Measurements from ENCODE around the gene MBD5. TPM values are rescaled to one million over a fixed set of nuclear protein-coding genes. Genes with fewer than 3 reads are reported as not detected.

Gene MBD5
- total RNA-seq, 2 experiments from 2014 or later: 13.8 to 46.3 TPM

DNA sequence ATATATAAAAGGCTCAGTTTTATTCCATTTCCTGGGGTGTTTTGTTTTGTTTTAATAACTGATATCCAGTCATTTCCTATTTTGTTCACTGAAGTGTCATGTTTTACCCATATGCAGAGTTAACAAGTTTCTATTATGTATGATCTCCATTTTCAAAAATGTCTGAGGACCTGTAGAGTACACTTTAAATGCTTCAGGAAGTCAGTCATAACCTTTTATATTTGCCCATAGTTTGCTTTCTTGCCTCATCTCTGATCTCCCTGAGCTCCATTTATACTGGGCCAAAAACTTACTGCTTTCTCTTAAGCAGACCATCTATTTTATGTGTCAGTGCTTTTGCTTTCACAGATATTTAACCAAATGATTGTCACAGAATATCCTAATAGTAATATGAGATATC, 278.7 kb downstream of the MBD5 start:
- no TSS peak for BruUV-seq (replicated peaks)
- no peak for DNase-seq (ENCODE audit: low spot score)
- no peak overlapping the region for H3K4me2 ChIP-seq (ENCODE audit: low read length)
- H3K4me1 ChIP-seq (ENCODE audit: insufficient read depth, low read length, poor library complexity, severe bottlenecking): no peaks in the 10 kb centered on the region
- ChIA-PET POLR2A (interaction anchor here (1.6 kb wide), 1 partner anchor 10 kb away, joined by 7 read pairs; no protein-coding TSS in a partner anchor), CTCF (ENCODE audit: unreplicated experiment) (no interaction called here)
- H3K4me3 ChIP-seq (ENCODE audit: low read depth, low read length, poor library complexity, severe bottlenecking): no peak overlapping the region
- intact Hi-C loops (cut with micrococcal nuclease; ENCODE audit: unreplicated experiment): no loop called here
- no peaks in the 10 kb centered on the region for H3K9me3 ChIP-seq (ENCODE audit: low read length)
- no peaks in the 10 kb centered on the region for H3K36me3 ChIP-seq (ENCODE audit: insufficient read depth, low read length)
- no peaks in the 10 kb centered on the region for H3K79me2 ChIP-seq (ENCODE audit: insufficient read depth, low read depth, low read length)
- H2AFZ ChIP-seq (ENCODE audit: low read length): no peak overlapping the region
- no peaks in the 10 kb centered on the region for H3K9me2 ChIP-seq (ENCODE audit: insufficient read depth, low read length)
- H3K27ac ChIP-seq (ENCODE audit: low read depth, low read length, poor library complexity, severe bottlenecking): no peak overlapping the region
- TF ChIP-seq, protein P1, sequence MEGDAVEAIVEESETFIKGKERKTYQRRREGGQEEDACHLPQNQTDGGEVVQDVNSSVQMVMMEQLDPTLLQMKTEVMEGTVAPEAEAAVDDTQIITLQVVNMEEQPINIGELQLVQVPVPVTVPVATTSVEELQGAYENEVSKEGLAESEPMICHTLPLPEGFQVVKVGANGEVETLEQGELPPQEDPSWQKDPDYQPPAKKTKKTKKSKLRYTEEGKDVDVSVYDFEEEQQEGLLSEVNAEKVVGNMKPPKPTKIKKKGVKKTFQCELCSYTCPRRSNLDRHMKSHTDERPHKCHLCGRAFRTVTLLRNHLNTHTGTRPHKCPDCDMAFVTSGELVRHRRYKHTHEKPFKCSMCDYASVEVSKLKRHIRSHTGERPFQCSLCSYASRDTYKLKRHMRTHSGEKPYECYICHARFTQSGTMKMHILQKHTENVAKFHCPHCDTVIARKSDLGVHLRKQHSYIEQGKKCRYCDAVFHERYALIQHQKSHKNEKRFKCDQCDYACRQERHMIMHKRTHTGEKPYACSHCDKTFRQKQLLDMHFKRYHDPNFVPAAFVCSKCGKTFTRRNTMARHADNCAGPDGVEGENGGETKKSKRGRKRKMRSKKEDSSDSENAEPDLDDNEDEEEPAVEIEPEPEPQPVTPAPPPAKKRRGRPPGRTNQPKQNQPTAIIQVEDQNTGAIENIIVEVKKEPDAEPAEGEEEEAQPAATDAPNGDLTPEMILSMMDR (conservative IDR thresholded peaks at IDR 0.05; ENCODE audit: low read length): no peak
- no peak for TF ChIP-seq EZH2phosphoT487 (IDR thresholded peaks at IDR 0.05; ENCODE audit: borderline replicate concordance, low read depth, low read length)
- no peaks in the 10 kb centered on the region for H4K20me1 ChIP-seq (ENCODE audit: insufficient read depth, low read length)

DNA sequence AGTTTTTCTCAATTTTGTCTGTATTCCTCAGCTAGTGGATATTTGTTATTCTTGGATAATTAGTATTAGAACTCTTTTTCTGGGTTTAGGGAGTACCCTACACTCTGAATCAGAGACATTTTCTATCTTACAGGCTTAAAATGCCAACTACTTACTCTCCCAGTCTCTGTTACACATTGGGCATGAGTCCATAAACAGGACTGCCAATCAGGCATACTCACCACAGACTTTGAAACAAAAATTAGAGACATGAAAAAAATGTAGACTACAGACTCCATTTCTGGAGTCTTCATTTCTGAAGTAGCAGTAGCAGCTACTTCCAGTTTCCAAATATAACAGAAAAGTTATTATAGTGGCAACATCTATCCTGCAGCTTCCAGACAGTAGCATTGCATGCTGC, 279.7 kb downstream of the MBD5 start:
- CTCF ChIA-PET (ENCODE audit: unreplicated experiment): no interaction called here
- POLR2A ChIA-PET: interaction anchor here (0.8 kb wide), 1 partner anchor 9 kb away, joined by 4 read pairs; no protein-coding TSS in a partner anchor

DNA sequence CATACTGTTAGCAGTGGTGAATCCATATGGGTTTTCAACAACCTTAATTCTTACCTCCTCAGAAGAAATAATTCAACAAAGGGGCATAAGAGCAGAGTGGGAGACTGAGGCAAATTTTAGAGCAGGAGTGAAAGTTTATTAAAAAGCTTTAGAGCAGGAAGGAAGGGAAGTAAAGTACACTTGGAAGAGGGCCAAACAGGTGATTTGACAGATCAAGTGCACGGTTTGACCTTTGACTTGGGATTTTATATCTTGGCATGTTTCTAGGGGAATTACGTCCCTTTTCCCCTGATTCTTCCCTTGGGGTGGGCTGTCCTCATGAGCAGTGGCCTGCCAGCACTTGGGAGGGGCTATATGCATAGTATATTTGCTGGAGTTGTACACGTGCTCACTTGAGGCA, 280.5 kb downstream of the MBD5 start:
- intact Hi-C loops (cut with micrococcal nuclease; ENCODE audit: unreplicated experiment): no loop called here
- no peaks in the 10 kb centered on the region for H3K9me2 ChIP-seq (ENCODE audit: insufficient read depth, low read length)
- no peaks in the 10 kb centered on the region for H3K79me2 ChIP-seq (ENCODE audit: insufficient read depth, low read depth, low read length)
- no peaks in the 10 kb centered on the region for H3K4me1 ChIP-seq (ENCODE audit: insufficient read depth, low read length, poor library complexity, severe bottlenecking)
- no peak for DNase-seq (ENCODE audit: low spot score)
- no TSS peak for BruUV-seq (replicated peaks)
- H3K27ac ChIP-seq (ENCODE audit: low read depth, low read length, poor library complexity, severe bottlenecking): no peak overlapping the region
- no peak for TF ChIP-seq EZH2phosphoT487 (IDR thresholded peaks at IDR 0.05; ENCODE audit: borderline replicate concordance, low read depth, low read length)
- TF ChIP-seq, protein P1 (conservative IDR thresholded peaks at IDR 0.05; ENCODE audit: low read length): no peak
- POLR2A ChIA-PET: no interaction called here
- H2AFZ ChIP-seq (ENCODE audit: low read length): no peak overlapping the region
- no peaks in the 10 kb centered on the region for H4K20me1 ChIP-seq (ENCODE audit: insufficient read depth, low read length)
- no peak overlapping the region for H3K4me2 ChIP-seq (ENCODE audit: low read length)
- CTCF ChIA-PET (ENCODE audit: unreplicated experiment): no interaction called here
- no peaks in the 10 kb centered on the region for H3K36me3 ChIP-seq (ENCODE audit: insufficient read depth, low read length)
- no peak overlapping the region for H3K4me3 ChIP-seq (ENCODE audit: low read depth, low read length, poor library complexity, severe bottlenecking)
- H3K9me3 ChIP-seq (ENCODE audit: low read length): no peaks in the 10 kb centered on the region

More for the DNA sequence above, 279.7 kb downstream of the MBD5 start:
- H3K9me2 ChIP-seq (ENCODE audit: insufficient read depth, low read length): no peaks in the 10 kb centered on the region
- no peaks in the 10 kb centered on the region for H3K36me3 ChIP-seq (ENCODE audit: insufficient read depth, low read length)
- H3K79me2 ChIP-seq (ENCODE audit: insufficient read depth, low read depth, low read length): no peaks in the 10 kb centered on the region
- no peak overlapping the region for H3K4me2 ChIP-seq (ENCODE audit: low read length)
- no TSS peak for BruUV-seq (replicated peaks)
- H4K20me1 ChIP-seq (ENCODE audit: insufficient read depth, low read length): no peaks in the 10 kb centered on the region
- TF ChIP-seq, protein P1 (conservative IDR thresholded peaks at IDR 0.05; ENCODE audit: low read length): no peak
- TF ChIP-seq EZH2phosphoT487 (IDR thresholded peaks at IDR 0.05; ENCODE audit: borderline replicate concordance, low read depth, low read length): no peak
- DNase-seq (ENCODE audit: low spot score): no peak
- no peaks in the 10 kb centered on the region for H3K4me1 ChIP-seq (ENCODE audit: insufficient read depth, low read length, poor library complexity, severe bottlenecking)
- intact Hi-C loops (cut with micrococcal nuclease; ENCODE audit: unreplicated experiment): no loop called here
- no peak overlapping the region for H2AFZ ChIP-seq (ENCODE audit: low read length)
- H3K9me3 ChIP-seq (ENCODE audit: low read length): no peaks in the 10 kb centered on the region
- H3K4me3 ChIP-seq (ENCODE audit: low read depth, low read length, poor library complexity, severe bottlenecking): no peak overlapping the region
- no peak overlapping the region for H3K27ac ChIP-seq (ENCODE audit: low read depth, low read length, poor library complexity, severe bottlenecking)
